Smooth muscle cell (in vitro differentiated cells): ENCODE data around the gene DPT. TPM values are rescaled to one million over a fixed set of nuclear protein-coding genes. Genes with fewer than 3 reads are reported as not detected.

Experiments
- DNase-seq: peaks from one replicate; lab custom pipeline; 2025; ENCODE audit not compliant: unreplicated experiment; lab: John Stamatoyannopoulos, UW
- H2AFZ ChIP-seq: fragments of 200-600 bp; sonication (generic); 2 replicates; pipeline ENCODE4 v1.6.0; 2016; ENCODE audit warnings: antibody characterized with exemption, low read depth, mild to moderate bottlenecking
- H3F3A ChIP-seq: fragments of 200-600 bp; sonication (generic); 2 replicates; pipeline ENCODE4 v1.6.0; 2017; ENCODE audit warnings: antibody characterized with exemption, low read depth
- H3K27ac ChIP-seq: fragments of 200-600 bp; sonication (generic); 2 replicates; pipeline ENCODE4 v1.5.1; 2016; ENCODE audit warnings: low read depth, mild to moderate bottlenecking
- H3K27me3 ChIP-seq: fragments of 200-600 bp; sonication (generic); 2 replicates; pipeline ENCODE4 v1.6.1; 2016; ENCODE audit warnings: low read depth, mild to moderate bottlenecking
- H3K36me3 ChIP-seq: fragments of 200-600 bp; sonication (generic); 2 replicates; pipeline ENCODE4 v1.5.1; 2016; ENCODE audit warnings: low read depth
- H3K4me1 ChIP-seq: fragments of 200-600 bp; sonication (generic); 2 replicates; pipeline ENCODE4 v1.5.1; 2016; ENCODE audit warnings: low read depth
- H3K4me2 ChIP-seq: fragments of 200-600 bp; sonication (generic); 2 replicates; pipeline ENCODE4 v1.6.0; 2016; ENCODE audit warnings: mild to moderate bottlenecking
- H3K4me3 ChIP-seq: fragments of 200-600 bp; sonication (generic); 2 replicates; pipeline ENCODE4 v1.5.1; 2016; ENCODE audit warnings: mild to moderate bottlenecking
- H3K79me2 ChIP-seq: fragments of 200-600 bp; sonication (generic); 2 replicates; pipeline ENCODE4 v1.6.0; 2016; ENCODE audit warnings: low read depth, mild to moderate bottlenecking
- H3K9ac ChIP-seq: fragments of 200-600 bp; sonication (generic); 2 replicates; pipeline ENCODE4 v1.6.0; 2016; ENCODE audit warnings: low read depth
- H3K9me3 ChIP-seq: fragments of 200-600 bp; sonication (generic); replicated peaks from 2 replicates; pipeline ENCODE4 v1.5.1; 2016; ENCODE audit warnings: low read depth
- H4K20me1 ChIP-seq: fragments of 200-600 bp; sonication (generic); 2 replicates; pipeline ENCODE4 v1.6.0; 2016; ENCODE audit warnings: low read depth
- CTCF ChIP-seq: fragments of 200-600 bp; sonication (generic); IDR thresholded peaks from 2 replicates; pipeline ENCODE4 v1.5.1; 2017; ENCODE audit warnings: borderline replicate concordance, mild to moderate bottlenecking, antibody characterized with exemption; ENCODE audit not compliant: insufficient read depth, poor library complexity, severe bottlenecking
- WGBS: methylation state at CpG from one replicate; pipeline ENCODE4 v1.1.7; 2016; ENCODE audit warnings: low lambda C conversion rate; 5-methylcytosine and 5-hydroxymethylcytosine counted together
- polyA plus RNA-seq: library from polyadenylated mRNA; unstranded; fragments of >200 nt; fragmentation: Nextera tagmentation; extraction: Ambion mirVana; gene quantifications from 2 replicates; pipeline ENCODE4 v1.2.1, GENCODE V29; 2016
- total RNA-seq: library from RNA; depleted of rRNA; stranded (reverse); fragments of >200 nt; gene quantifications from 2 replicates; pipeline ENCODE4 v1.2.3, GENCODE V29; 2014

DPT gene
- total and polyA plus RNA-seq, 2 experiments from 2014 or later, result 3.1 to 13.4 TPM

DNA sequence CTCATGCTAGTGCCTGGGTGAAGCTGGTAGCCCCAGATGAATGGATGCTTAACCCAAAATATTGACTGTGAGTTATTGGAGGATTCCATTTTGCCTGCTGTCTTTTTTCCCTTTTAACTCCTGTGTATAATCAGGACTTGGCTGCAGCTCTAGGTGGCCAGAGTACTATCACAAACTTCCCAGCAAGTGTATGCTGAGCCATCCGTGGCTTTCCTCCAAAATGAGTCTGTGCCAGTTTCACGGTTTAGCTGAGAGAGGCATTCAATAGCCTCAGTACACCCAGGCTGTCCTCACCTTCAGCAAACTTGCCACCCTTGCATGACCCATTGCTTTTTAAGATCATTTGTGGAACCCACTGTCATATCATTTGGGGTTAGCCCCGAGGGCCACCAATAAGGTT is 5.3 kb upstream of the DPT start:
- Histone ChIP-seq H3K27me3 (no peaks in the 10 kb centered on the region), H2AFZ (no peak overlapping the region), H3F3A (peaks cover 4% of the 10 kb centered on the region), H3K79me2 (no peaks in the 10 kb centered on the region), H3K27ac (no peak overlapping the region), H3K9me3 (no peaks in the 10 kb centered on the region), H3K9ac (no peak overlapping the region), H3K4me2 (no peak overlapping the region), H4K20me1 (no peaks in the 10 kb centered on the region), H3K4me1 (no peaks in the 10 kb centered on the region), H3K36me3 (no peaks in the 10 kb centered on the region), H3K4me3 (no peak overlapping the region)
- no peak for TF ChIP-seq CTCF
- no peak for DNase-seq
- WGBS, result 88% methylated on average over 3 of the region's 3 CpGs

GRCh38 chr1:168733241-168733640 is 4.2 kb upstream of the DPT start:
- H2AFZ ChIP-seq, result no peak overlapping the region
- H3K79me2 ChIP-seq, result no peaks in the 10 kb centered on the region
- H3K4me2 ChIP-seq, result no peak overlapping the region
- H4K20me1 ChIP-seq, result no peaks in the 10 kb centered on the region
- DNase-seq, result no peak
- no peaks in the 10 kb centered on the region for H3K4me1 ChIP-seq
- H3K36me3 ChIP-seq, result no peaks in the 10 kb centered on the region
- H3F3A ChIP-seq, result peaks cover 4% of the 10 kb centered on the region
- H3K4me3 ChIP-seq, result no peak overlapping the region
- TF ChIP-seq CTCF, result no peak
- H3K27ac ChIP-seq, result no peak overlapping the region
- 97% methylated on average over 4 of the region's 4 CpGs for WGBS
- H3K9me3 ChIP-seq, result no peaks in the 10 kb centered on the region
- no peak overlapping the region for H3K9ac ChIP-seq
- no peaks in the 10 kb centered on the region for H3K27me3 ChIP-seq

- Histone ChIP-seq H3K36me3 (no peaks in the 10 kb centered on the region), H3K79me2 (no peaks in the 10 kb centered on the region), H3K27me3 (no peaks in the 10 kb centered on the region), H3K4me3 (no peak overlapping the region), H4K20me1 (no peaks in the 10 kb centered on the region), H3K9ac (no peak overlapping the region), H3K4me1 (no peaks in the 10 kb centered on the region), H3K27ac (no peak overlapping the region), H3K9me3 (no peaks in the 10 kb centered on the region), H2AFZ (no peak overlapping the region), H3F3A (peaks cover 4% of the 10 kb centered on the region), H3K4me2 (no peak overlapping the region)
- no peak for TF ChIP-seq CTCF
- 88% methylated on average over 6 of the region's 6 CpGs for WGBS
- no peak for DNase-seq
Measured at GRCh38 chr1:168732736-168733135, 3.7 kb upstream of the DPT start.

- H3K4me1 ChIP-seq, result no peaks in the 10 kb centered on the region
- H4K20me1 ChIP-seq, result no peaks in the 10 kb centered on the region
- no peaks in the 10 kb centered on the region for H3K36me3 ChIP-seq
- no peaks in the 10 kb centered on the region for H3K9me3 ChIP-seq
- no peak overlapping the region for H3K4me3 ChIP-seq
- no peak overlapping the region for H2AFZ ChIP-seq
- H3F3A ChIP-seq, result no peaks in the 10 kb centered on the region
- no peak overlapping the region for H3K4me2 ChIP-seq
- WGBS, result 68% methylated on average over 7 of the region's 7 CpGs
- H3K27me3 ChIP-seq, result no peaks in the 10 kb centered on the region
- H3K9ac ChIP-seq, result no peak overlapping the region
- H3K79me2 ChIP-seq, result no peaks in the 10 kb centered on the region
- TF ChIP-seq CTCF, result no peak
- H3K27ac ChIP-seq, result no peak overlapping the region
- DNase-seq, result no peak
Measured at GRCh38 chr1:168731244-168731953, 2.4 kb upstream of the DPT start.
